NCI-H1092 (cell line): ENCODE measurements around the gene METTL16.
"Not testable (repeated sequence)": the region's sequence is repeated elsewhere in the genome, so short reads cannot be mapped to it uniquely, and the experiment has no call there.

ENCODE experiments used
- DNase-seq: peaks from one replicate; lab custom pipeline; 2025; lab: John Stamatoyannopoulos, UW

The METTL16 gene, protein sequence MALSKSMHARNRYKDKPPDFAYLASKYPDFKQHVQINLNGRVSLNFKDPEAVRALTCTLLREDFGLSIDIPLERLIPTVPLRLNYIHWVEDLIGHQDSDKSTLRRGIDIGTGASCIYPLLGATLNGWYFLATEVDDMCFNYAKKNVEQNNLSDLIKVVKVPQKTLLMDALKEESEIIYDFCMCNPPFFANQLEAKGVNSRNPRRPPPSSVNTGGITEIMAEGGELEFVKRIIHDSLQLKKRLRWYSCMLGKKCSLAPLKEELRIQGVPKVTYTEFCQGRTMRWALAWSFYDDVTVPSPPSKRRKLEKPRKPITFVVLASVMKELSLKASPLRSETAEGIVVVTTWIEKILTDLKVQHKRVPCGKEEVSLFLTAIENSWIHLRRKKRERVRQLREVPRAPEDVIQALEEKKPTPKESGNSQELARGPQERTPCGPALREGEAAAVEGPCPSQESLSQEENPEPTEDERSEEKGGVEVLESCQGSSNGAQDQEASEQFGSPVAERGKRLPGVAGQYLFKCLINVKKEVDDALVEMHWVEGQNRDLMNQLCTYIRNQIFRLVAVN

DNA sequence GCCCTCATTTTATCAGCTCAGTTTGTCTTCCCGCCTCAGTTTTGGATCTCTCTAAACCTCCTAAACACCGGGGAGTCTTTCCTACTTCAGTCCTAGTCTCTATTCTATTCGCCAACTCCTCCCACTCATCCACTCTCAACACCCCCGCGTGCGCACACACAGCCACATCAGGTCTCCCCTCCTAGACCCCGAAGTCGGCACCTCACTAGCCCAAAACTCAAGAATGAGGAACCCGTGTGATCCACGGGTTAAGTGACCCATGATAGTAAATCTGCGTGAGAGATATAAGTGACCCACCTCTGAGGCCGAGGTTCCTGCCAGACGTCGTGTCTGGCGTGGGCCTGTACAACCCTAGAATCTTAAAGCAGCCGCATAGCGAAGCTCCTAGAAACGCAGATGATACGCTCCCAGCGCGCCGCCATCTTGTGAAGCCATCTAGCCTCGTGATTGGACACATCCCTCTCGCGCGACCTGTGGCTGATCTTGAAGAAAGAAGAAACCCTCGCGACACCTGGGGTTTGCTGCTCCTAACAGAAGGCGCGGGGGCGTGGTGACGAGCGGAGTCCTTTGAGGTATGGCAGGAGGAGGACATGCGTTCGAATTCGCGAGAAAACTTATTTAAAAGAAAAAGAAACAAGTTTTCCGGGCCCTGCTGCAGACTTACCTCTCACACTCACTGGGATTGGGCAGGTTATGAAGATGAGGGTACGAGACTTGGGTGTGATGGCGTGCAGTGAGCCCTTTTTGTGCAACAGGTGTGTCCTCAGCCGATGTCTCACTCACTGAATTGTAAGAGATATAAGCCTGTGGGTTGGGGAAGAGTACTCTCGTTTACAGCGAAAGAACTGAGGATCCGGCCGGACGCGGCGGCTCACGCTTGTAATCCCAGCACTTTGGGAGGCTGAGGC, at the start of gene METTL16:
TSS of gene METTL16 (minus strand) at position 427 of the 908 bp plus-strand sequence. CDS start 9,557 bp downstream, outside the sequence.
- DNase-seq = peak; percentile 97

DNA sequence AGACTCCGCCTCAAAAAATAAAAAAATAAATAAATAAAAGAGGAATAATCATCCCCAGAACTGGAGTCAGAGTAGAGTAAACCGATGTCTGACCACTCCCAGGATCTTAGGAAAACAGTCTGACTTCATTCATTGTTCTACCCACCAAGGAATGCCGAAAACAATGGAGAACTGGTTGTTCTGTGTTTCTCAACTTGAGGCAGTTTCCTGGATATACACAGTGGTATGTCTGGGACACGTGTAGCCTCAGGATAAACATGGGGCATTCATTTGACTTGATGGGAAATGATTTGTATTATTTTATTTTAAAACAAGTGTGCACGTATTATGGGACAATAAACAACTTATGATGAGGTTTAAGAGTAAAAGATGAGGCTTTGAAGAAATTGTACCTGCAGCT, 49.0 kb upstream of the METTL16 start:
- no peak for DNase-seq

DNA sequence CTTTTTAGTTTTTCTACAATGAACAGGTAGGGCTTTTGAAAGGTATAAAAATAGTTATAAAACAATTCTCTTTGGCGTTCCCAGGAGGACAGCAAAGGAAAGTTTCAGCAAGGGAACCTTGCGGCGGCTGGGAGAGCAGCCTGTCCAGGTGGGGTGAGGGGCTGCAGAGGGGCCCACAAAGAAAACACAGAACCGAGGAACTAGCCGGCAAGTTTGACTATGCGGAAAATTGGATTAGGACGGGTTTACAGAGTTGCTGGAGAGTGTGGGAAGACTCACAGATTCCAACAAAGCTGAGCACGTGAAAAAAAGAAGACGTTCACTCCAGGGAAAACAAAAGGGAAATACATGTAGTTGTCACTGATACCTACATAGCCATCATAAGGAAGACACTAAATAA, 40.2 kb upstream of the METTL16 start:
- DNase-seq = no peak

DNA sequence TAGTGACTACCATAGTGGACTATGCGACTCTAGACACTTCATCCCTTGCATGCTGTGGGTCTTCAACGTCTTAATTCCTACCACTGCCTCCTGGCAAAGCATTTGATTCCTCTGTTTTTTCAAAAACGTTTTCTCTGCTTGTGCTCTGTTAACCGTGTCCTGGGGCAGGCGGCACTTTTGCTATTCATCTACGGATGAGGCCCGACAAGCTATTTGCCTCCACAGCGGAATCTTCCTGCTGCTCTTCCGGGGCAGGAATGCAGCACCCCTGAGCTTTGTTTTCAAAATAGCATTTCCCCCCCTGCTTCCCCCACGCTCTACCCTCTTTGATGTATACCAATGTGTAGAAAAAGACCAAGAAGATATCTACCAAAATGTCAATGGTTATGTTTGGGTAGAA, 39.8 kb upstream of the METTL16 start:
- DNase-seq = no peak

DNA sequence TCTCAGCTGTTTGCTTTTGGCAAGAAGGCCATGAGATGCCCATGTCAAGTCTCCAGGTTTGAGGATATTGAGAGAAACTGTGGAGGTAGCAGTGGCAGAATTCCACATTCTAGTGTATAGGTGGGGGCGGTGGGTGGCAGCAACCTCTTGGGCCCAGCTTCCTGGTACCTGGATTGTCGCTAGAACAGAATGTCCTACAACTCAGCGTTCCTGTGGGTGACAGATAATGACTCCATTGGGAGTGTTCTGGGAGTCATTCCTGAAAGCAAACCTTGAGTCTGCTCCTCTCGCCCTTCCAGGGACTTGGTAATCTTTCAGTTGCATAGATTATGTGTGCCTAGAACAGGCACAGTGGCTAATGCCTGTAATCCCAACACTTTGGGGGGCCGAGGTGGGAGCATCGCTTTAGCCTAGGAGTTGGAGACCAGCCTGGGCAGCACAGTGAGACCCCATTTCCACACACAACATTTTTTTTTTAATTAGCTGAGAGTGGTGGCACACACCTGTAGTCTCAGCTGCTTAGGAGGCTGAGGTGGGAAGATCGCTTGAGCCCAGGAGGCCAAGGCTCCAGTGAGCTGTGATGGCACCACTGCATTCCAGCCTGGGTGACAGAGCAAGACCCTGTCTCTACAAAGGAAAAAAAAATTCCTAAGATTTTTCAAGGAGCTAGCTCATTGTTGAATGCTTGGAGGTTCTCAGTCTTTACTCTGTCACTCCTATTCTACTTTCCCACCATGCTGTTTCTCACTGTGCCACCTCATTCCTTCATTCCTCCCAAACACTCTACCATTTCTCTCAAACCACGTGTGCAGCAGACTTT, 37.9 kb upstream of the METTL16 start:
- no peak for DNase-seq

DNA sequence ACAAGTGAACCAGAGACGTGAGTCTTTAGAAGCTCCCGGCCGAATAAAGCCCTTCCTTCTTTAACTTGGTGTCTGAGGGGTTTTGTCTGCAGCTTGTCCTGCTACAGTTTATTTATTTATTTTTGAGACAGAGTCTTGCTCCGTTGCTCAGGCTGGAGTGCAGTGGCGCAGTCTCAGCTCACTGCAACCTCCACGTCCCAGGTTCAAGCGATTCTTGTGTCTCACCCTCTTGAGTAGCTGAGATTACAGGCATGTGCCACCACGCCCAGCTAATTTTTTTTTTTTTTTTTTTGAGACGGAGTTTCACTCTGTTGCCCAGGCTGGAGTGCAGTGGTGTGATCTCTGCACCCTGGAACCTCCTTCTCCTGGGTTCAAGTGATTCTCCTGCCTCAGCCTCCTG, 36.3 kb upstream of the METTL16 start:
- DNase-seq = not testable (repeated sequence)

DNA sequence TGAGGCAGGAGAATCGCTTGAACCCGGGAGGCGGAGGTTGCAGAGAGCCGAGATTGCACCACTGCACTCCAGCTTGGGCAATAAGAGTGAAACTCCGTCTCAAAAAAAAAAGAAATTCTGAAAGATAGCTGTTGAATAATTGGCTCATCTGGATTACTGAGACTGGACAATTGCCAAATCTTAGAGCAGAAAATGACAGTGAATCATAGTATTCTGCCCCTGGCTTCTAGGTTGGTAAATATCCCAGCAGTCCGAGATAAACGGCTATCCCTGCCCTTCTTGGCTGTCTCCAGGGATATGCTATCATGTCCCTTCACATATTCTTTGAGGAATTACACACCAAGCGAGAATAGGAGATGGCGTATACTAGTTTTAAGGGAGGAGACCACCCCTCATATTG, 35.5 kb upstream of the METTL16 start:
- no peak for DNase-seq

DNA sequence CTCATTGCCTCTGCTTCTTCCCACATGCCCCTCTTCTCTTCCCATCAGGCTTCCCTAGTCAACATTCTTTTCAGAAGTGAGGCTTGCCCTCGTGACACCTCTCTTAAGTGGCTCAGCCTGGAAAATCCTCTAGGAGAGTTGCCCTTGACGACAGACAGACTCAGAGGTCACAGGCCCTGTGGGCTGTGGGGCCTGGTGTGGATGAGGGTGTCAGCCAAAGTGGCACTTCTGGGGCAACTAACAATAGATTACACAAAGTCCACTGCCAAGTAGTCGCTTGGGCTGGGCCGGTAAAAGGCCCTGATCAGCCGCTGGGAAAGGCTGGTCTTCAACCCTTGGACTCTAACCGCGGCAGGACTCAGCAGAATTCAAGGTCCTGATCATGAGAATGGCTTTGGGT, 33.7 kb upstream of the METTL16 start:
- no peak for DNase-seq

DNA sequence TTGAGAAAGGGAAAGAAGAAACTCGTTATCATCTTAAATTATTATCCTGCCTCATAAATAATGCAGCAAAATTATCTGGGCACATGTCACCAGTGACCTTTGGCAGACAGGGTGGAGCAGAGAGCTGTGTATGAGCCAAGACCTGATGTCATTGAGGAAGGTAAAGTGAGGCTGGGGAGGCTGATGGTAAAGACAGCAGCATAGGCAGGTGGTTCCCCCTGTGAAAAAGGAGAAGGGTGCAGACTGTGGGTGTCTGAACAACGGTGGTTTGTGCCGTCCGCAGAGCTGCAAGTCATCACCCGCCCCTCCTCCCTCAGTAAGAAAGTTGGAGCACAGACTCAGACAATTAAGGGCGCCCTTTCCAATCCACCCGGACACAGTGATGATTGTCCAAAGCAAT, 30.8 kb upstream of the METTL16 start:
- no peak for DNase-seq

DNA sequence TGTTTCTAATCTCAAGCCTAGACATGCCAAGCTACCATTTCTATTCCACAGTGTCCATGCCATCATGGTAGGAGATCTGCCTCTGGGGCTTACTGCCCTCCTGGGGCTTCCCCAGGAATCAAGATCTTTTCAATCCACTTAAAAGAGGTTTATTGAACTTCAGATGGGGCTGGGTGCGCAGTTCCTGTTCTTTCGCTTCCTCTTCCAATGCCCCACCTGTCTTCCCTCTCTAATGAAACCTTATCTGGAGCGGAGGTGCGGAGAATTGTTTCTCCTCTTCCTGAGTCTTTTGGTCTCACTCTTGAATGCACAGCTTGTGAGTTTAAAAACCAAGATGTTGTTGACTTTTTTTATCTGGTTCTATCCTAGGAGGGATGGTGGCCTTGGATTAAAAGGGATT, 30.4 kb upstream of the METTL16 start:
- no peak for DNase-seq

DNA sequence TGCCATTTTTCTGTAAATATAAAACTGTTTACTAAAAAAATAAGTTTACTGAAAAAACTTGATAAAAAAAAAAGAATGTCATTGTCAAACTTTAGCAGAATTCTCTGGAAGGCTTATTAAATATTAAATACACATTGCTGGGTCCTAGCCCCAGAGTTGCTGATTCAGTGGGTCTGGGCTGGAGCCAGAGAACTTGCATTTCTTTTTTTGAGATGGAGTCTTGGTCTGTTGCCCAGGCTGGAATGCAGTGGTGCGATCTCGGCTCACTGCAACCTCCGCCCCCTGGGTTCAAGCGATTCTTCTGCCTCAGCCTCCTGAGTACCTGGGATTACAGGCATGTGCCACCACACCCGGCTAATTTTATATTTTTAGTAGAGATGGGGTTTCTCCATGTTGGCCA, 25.9 kb upstream of the METTL16 start:
- DNase-seq = not testable (repeated sequence)

DNA sequence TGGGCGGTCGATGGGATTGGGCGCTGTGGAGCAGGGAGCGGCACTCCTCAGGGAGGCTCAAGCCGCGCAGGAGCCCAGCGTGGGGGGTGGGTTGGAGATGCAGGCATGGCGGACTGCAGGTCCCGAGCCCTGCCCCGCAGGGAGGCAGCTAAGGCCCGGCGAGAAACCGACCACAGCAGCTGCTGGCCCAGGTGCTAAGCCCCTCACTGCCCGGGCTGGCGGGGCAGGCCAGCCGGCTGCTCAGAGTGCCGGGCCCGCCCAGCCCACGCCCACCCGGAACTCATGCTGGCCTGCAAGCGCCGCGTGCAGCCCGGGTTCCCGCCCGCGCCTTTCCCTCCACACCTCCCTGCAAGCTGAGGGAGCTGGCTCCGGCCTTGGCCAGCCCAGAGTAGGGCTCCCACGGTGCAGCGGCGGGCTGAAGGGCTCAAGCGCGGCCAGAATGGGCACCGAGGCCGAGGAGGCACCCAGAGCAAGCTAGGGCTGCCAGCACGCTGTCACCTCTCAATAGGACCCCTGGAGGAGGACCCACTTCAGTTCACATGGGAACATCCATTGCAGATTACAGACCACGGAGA, 20.5 kb upstream of the METTL16 start:
- no peak for DNase-seq

DNA sequence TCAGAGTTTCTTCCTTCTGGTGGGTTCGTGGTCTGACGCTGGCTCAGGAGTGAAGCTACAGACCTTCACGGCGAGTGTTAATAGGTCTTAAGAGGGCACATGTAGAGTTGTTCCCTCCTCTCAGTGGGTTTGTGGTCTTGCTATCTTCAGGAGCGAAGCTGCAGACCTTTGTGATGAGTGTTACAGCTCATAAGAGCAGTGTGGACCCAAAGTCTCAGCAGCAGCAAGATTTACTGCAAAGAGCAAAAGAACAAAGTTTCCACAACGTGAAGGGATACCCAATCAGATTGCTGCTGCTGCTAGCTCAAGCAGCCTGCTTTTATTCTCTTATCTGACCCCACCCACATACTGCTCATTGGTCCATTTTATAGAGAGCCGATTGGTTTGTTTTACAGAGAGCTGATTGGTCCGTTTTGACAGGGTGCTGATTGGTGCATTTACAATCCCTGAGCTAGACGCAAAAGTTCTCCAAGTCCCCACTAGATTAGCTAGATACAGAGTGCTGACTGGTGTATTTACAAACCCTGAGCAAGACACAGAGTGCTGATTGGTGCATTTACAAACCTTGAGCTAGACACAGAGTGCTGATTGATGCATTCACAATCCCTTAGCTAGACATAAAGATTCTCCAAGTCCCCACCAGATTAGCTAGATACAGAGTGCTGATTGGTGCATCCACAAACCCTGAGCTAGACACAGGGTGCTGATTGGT, 19.7 kb upstream of the METTL16 start:
- DNase-seq = not testable (repeated sequence)

DNA sequence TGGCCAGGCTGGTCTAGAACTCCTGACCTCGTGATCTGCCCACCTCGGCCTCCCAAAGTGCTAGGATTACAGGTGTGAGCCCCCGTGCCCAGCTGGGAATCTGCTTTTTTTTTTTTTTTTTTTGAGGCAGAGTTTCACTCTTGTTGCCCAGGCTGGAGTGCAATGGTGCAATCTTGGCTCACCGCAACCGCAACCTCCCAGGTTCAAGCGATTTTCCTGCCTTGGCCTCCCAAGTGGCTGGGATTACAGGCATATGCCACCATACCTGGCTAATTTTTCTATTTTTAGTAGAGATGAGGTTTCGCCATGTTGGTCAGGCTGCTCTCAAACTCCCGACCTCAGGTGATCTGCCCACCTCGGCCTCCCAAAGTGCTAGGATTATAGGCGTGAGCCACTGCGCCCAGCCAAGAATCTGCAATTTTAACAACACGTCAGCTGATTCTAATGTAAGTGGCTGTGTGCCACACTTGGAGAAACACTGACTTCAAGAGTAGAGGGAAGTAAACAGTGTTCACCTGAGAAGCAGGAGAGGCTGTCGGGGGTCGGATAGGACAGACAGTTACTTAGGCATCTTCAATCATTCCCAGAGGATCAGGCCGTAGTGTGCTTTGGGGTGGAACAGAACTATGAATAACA, 10.2 kb upstream of the METTL16 start:
- not testable (repeated sequence) for DNase-seq

DNA sequence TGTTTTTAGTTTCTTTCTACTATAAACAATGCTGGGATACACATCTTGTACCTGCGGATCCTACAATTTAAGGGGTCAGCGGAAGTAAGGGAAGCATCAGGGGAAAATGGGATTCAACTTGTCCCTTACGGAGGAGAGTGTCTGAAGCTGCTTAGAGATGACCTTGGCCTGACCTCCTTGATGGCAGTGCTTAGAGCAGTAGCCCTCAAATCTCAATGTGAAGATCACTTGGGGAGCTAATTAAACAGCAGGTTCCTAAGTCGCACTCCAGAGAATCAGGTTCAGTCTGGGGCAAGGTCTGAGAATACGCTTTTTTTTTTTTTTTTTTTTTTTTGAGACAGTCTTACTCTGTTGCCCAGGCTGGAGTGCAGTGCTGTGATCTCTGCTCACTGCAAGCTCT, 9.6 kb upstream of the METTL16 start:
- DNase-seq = no peak

DNA sequence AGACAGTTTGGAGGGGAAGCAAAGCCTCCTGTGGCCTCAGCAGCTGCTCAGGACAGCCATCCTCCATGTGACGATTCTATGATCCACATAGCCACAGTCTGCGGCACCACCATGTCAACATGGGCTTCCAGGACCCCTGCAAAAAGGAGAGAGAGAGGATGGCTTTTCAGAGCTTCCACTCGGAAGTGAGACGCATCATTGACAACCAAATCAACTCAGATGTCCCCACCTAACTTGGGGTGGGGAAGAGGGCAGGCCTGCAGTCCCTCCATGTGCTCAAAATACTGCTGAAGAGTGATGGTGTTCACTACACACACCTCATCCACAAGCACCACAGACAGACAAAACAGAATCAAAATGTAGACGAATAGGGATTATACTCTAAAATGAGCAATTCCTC, 5.9 kb upstream of the METTL16 start:
- no peak for DNase-seq

DNA sequence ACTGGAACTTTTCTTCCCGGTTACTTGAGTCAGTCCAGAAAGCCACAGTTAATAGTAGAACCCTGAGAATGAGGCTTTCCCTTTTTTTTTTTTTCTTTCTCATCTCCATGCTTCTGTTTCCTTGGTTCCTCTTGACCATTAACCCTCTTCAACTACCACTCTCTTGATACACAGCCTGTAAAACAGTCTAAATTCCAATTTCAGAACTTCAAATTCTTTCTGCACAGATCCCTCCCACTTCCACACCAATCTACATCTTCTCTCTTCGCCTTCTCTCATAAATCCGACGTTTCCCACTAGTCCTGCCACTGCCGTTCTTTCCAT, 588 bp downstream of the METTL16 start:
- DNase-seq = no peak

DNA sequence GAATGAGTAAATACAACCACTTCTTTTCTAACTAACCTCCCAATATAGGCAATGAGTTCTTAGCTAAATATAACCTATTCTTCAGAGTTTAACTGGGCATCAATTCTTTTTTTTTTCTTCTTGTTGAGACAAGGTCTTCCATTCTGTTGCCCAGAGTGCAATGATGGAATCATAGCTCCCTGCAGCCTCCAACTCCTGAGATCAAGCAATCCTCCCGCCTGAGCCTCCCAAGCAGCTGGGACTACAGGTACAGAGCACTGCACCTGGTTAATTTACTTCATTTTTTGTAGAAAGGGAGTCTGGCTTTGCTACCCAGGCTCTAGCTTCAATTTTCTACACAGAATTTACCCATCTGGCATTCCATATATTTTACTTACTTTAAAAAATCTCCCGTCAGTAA, 1.1 kb downstream of the METTL16 start:
- no peak for DNase-seq

DNA sequence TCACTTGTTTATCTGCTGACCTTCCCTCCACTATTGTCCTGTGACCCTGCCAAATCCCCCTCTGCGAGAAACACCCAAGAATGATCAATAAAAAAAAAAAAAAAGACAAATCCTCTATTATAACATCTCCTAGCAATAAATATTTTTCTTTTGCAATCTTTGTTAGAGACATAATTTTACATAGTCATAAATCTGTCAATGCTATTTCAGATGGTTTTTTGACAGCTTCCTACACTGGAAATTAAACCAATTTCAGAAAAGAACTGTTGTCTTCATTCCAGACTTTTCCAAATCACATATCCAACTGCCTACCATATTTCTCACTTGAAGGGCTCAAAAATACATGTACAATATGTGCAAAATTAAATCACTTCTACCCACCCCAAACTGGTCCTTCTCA, 3.7 kb downstream of the METTL16 start:
- no peak for DNase-seq

DNA sequence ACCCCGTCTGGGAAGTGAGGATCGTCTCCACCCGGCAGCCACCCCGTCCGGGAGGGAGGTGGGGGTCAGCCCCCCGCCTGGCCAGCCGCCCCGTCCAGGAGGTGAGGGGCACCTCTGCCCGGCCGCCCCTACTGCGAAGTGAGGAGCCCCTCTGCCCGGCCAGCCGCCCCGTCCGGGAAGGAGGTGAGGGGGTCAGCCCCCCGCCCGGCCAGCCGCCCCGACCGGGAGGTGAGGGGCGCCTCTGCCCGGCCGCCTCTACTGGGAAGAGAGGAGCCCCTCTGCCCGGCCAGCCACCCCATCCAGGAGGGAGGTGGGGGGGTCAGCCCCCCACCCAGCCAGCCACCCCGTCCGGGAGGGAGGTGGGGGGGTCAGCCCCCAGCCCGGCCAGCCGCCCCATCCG, 4.7 kb downstream of the METTL16 start:
- not testable (repeated sequence) for DNase-seq

DNA sequence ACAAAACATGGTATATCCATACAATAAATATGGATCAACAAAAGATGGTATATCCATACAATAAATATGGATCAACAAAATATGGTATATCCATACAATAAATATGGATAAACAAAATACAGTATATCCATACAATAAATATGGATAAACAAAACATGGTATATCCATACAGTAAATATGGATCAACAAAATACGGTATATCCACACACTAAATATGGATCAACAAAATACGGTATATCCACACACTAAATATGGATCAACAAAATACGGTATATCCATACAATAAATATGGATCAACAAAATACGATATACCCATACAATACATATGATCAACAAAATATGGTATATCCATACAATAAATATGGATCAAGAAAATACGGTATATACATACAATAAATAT, 8.1 kb downstream of the METTL16 start:
- DNase-seq = no peak
